HUES48 (cell line): ENCODE data around the gene ZNF580.

Source experiments
- H3K27ac ChIP-seq: one replicate; pipeline ENCODE4 v1.7.0; 2013; ENCODE audit warnings: low read depth, low read length, inconsistent platforms
- H3K27me3 ChIP-seq: 2 replicates; pipeline ENCODE4 v1.6.1; 2013; ENCODE audit warnings: mild to moderate bottlenecking, low read length; ENCODE audit not compliant: control insufficient read depth, insufficient read depth
- H3K36me3 ChIP-seq: 2 replicates; pipeline ENCODE4 v1.6.1; 2013; ENCODE audit warnings: low read length; ENCODE audit not compliant: control insufficient read depth, insufficient read depth
- H3K4me1 ChIP-seq: 2 replicates; pipeline ENCODE4 v1.6.1; 2013; ENCODE audit warnings: mild to moderate bottlenecking, low read length; ENCODE audit not compliant: control insufficient read depth, insufficient read depth
- H3K4me3 ChIP-seq: 2 replicates; pipeline ENCODE4 v1.5.1; 2013; ENCODE audit warnings: mild to moderate bottlenecking, low read depth, low read length
- H3K9ac ChIP-seq: 2 replicates; pipeline ENCODE4 v1.6.1; 2013; ENCODE audit warnings: mild to moderate bottlenecking, low read depth, low read length, moderate library complexity
- H3K9me3 ChIP-seq: 2 replicates; pipeline ENCODE4 v1.6.1; 2013; ENCODE audit warnings: low read length; ENCODE audit not compliant: control insufficient read depth, insufficient read depth

Gene ZNF580

DNA sequence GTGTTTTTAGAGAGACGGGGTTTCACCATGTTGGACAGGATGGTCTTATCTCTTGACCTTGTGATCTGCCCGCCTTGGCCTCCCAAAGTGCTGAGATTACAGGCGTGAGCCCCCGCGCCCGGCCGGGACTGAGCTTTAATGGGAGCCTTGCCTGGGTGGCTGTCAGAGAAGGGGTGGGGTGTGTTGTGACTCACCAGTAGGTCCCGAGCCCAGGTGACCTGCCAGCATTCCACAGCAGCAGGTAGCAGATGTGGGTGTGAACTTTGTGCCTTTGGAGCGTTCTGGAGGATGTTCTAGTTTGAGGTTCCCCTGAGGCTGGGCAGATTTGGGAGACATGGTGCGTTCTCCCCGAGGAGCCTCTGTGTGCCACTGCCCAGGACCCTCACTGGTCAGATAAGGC is 27.2 kb downstream of the ZNF580 start:
- Histone ChIP-seq H3K4me1 (peaks cover 7% of the 10 kb centered on the region), H3K4me3 (no peak overlapping the region), H3K9ac (no peak overlapping the region), H3K27ac (no peak overlapping the region), H3K27me3 (no peaks in the 10 kb centered on the region), H3K9me3 (no peaks in the 10 kb centered on the region), H3K36me3 (peaks cover 82% of the 10 kb centered on the region)

DNA sequence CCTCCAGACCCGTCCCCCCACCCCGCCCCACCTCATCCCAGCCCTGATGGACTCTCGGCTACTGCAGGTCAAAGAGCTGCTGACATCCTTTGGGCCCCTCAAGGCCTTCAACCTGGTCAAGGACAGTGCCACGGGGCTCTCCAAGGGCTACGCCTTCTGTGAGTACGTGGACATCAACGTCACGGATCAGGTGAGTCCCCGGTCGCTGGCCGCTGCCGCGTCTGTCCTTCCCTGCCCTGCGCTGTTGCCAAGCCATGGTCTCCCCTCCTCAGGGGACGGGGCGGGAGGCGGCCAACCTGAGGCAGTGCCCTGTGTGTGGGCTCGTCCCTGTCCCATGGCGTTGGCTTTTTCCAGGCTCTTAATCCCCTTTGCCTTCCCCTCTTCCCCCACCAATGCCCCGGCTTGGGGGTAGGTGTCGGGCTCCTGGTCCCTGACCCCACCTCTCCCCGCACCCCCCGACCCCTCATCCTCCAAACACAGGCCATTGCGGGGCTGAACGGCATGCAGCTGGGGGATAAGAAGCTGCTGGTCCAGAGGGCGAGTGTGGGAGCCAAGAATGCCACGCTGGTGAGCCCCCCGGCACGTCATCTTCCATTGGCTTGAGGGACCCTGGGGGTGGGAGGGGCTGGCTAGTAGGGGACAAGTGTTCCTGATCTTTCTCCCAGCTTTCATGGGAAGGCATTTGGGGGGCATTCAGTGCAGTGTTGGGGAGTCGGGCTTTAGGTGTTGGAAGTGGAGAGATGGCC is 28.0 kb downstream of the ZNF580 start:
- H3K27me3 ChIP-seq: no peaks in the 10 kb centered on the region
- H3K36me3 ChIP-seq: peaks cover 79% of the 10 kb centered on the region
- H3K9me3 ChIP-seq: no peaks in the 10 kb centered on the region
- no peak overlapping the region for H3K4me3 ChIP-seq
- no peak overlapping the region for H3K27ac ChIP-seq
- H3K9ac ChIP-seq: no peak overlapping the region
- peaks cover 12% of the 10 kb centered on the region for H3K4me1 ChIP-seq

DNA sequence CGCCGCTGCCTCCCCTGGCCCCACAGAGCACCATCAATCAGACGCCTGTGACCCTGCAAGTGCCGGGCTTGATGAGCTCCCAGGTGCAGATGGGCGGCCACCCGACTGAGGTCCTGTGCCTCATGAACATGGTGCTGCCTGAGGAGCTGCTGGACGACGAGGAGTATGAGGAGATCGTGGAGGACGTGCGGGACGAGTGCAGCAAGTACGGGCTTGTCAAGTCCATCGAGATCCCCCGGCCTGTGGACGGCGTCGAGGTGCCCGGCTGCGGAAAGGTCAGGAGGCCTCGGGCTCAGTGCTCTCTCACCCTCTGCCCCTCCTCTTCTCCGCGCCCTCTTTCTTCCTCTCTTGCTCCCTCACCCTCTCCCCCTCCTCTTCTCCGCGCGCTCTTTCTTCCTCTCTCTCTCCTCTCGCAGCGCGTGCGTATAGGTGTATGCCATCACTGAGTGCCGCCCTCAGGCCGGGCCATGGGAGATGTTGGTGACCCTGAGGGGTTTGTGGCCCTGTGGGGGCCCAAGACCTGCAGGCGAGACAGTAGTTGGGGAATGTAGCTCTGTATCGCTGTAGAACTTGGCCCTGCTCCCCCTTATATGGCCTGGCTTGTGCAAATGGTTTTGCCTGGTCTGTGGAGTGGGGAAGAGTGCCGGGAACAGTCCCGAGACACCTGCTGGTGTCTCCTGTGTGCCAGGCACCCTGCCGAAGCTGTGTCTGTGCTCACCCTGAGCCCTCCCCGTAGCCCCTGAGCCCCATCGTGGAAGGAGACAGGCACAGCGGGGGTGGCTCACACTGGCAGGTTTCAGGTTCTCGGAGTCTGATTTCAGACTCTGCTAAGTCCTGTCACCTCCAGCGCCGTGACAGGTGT is 28.8 kb downstream of the ZNF580 start:
- Histone ChIP-seq H3K9ac (no peak overlapping the region), H3K27ac (no peak overlapping the region), H3K4me3 (no peak overlapping the region), H3K36me3 (peaks cover 71% of the 10 kb centered on the region), H3K4me1 (peaks cover 12% of the 10 kb centered on the region), H3K27me3 (no peaks in the 10 kb centered on the region), H3K9me3 (no peaks in the 10 kb centered on the region)

DNA sequence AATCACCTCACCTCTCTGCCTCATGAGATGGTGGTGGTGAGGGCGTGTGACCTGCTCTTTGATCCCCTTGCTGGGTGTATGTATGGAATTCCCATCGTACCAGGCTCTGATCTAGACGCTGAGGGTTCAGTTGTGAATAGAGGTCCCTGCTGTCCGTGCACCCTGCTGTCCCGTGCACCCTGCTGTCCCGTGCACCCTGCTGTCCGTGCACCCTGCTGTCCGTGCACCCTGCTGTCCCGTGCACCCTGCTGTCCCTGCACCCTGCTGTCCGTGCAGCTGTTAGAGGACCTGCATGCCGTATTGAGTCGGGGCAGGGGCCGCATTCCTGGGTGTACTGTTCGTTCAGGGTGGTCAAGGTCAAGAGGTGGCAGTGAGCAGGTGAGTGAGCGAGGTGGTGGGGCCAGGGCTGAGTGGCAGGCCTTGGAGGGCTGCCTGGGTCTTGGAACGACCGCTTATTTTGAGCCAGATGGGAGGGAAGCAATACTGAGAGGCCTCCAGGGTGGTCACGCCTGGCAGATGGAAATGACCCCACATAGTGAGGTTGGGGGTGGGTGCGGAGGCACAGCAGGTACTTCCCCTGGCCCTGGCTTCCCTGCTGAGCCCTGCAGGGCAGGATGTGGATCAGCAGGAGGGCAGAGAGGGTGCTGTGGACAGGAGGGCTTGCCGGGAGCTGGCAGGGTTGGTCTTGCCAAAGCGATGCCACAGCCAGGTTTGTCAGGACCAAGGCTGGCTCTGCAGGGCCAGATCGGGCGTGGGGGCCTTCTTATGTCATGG is 29.7 kb downstream of the ZNF580 start:
- Histone ChIP-seq H3K4me1 (peaks cover 12% of the 10 kb centered on the region), H3K4me3 (no peak overlapping the region), H3K36me3 (peaks cover 66% of the 10 kb centered on the region), H3K27me3 (no peaks in the 10 kb centered on the region), H3K9ac (no peak overlapping the region), H3K9me3 (no peaks in the 10 kb centered on the region), H3K27ac (no peak overlapping the region)

DNA sequence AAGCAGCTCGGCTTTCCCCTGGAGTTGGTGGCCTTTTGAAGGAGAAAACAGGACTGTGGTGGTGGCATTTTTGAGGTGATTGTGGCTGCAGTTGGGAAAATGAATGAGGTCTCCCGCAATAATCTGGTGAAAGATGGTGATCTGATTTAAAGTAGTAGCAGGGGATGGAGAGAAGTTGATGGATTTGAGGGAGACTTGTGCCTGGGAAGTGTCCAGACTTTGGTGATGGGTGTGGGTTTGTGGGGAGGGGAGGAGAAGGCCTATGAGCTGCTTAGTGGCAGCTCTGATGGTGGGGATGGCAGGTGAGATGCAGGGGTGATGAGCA is 30.2 kb downstream of the ZNF580 start:
- Histone ChIP-seq H3K9ac (no peak overlapping the region), H3K36me3 (peaks cover 62% of the 10 kb centered on the region), H3K9me3 (no peaks in the 10 kb centered on the region), H3K27ac (no peak overlapping the region), H3K4me1 (peaks cover 14% of the 10 kb centered on the region), H3K4me3 (no peak overlapping the region), H3K27me3 (no peaks in the 10 kb centered on the region)

DNA sequence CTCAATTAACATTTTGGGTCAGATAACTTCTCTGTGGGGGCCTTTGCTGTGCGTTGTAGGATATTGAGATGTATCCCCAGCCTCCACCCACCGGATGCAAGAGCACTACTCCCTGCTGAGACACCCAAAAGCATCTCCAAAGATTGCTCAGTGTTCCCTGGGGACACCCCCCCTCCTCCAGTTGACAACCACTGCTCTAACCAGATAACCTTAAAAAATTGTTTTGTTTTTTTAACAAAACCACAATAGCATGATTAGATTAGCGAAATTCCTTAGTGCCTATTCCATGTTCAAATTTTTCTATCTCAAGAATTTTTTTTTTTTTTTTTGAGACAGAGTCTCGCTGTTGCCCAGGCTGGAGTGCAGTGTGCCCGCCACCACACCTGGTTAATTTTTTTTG is 31.6 kb downstream of the ZNF580 start:
- Histone ChIP-seq H3K9ac (no peak overlapping the region), H3K27me3 (no peaks in the 10 kb centered on the region), H3K4me3 (no peak overlapping the region), H3K27ac (no peak overlapping the region), H3K4me1 (peaks cover 22% of the 10 kb centered on the region), H3K36me3 (peaks cover 52% of the 10 kb centered on the region), H3K9me3 (no peaks in the 10 kb centered on the region)

DNA sequence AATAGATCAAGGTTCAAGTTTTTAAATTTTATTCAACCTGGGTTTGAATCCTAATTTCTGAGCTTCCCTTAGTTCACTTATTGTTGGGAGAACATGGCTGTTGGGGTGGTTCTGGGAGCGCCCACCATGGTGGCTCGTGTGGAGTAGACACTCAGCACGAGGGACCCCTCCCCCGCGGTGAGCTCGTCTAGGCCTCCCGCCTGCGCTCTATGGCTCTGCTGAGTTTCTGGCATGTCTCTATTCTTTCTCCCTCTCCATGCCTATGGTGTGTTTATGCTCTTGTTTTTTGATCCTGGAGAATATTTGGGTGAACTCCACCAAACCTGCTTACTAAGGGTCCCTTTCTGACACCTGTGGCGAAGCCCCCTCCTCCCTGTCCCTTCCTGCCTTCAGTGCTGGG is 32.7 kb downstream of the ZNF580 start:
- Histone ChIP-seq H3K4me3 (no peak overlapping the region; the same call in 1 of the 2 replicates), H3K9me3 (no peaks in the 10 kb centered on the region), H3K4me1 (peaks cover 22% of the 10 kb centered on the region), H3K27ac (peak overlapping the region; percentile 73), H3K36me3 (peaks cover 47% of the 10 kb centered on the region), H3K9ac (no peak overlapping the region), H3K27me3 (no peaks in the 10 kb centered on the region)

DNA sequence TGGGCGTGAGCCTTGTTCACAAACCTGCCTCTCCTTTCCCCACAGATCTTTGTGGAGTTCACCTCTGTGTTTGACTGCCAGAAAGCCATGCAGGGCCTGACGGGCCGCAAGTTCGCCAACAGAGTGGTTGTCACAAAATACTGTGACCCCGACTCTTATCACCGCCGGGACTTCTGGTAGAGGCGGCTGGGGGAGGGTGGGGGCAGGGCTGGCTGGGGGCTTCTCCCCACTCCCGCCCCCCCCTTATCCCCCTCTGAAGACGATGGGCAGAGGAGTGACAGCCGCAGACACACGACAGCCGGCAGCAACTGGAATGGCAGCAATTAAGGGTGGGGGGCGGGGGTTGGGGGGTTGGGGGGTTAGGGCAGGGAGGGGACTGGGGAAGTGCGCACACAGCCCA is 33.1 kb downstream of the ZNF580 start:
- Histone ChIP-seq H3K9ac (no peak overlapping the region), H3K27me3 (no peaks in the 10 kb centered on the region), H3K36me3 (peaks cover 47% of the 10 kb centered on the region), H3K4me3 (peak overlapping the region; percentile 97), H3K4me1 (peaks cover 22% of the 10 kb centered on the region), H3K9me3 (no peaks in the 10 kb centered on the region), H3K27ac (peak overlapping the region; percentile 85)

DNA sequence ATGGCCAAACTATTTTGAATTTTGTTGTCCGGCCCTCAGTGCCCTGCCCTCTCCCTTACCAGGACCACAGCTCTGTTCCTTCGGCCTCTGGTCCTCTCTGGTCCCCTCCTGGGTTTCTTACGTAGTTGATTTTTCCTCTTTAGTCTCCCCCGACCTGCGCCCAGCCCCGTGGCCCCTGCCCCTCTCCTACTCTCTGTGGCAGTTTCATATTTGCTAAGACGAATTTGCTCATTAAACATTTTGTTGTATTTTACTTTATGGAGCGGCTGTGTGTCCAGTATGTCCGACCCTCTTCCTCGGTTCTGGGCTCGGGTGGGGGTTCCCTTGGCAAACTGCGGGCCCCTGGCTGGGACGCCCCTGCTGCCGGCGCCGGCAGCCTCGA is 33.6 kb downstream of the ZNF580 start:
- Histone ChIP-seq H3K36me3 (peaks cover 47% of the 10 kb centered on the region), H3K9me3 (no peaks in the 10 kb centered on the region), H3K9ac (peak overlapping the region; percentile 71), H3K27me3 (no peaks in the 10 kb centered on the region), H3K4me3 (peak overlapping the region; percentile 97), H3K4me1 (peaks cover 22% of the 10 kb centered on the region), H3K27ac (peak overlapping the region; percentile 85)

DNA sequence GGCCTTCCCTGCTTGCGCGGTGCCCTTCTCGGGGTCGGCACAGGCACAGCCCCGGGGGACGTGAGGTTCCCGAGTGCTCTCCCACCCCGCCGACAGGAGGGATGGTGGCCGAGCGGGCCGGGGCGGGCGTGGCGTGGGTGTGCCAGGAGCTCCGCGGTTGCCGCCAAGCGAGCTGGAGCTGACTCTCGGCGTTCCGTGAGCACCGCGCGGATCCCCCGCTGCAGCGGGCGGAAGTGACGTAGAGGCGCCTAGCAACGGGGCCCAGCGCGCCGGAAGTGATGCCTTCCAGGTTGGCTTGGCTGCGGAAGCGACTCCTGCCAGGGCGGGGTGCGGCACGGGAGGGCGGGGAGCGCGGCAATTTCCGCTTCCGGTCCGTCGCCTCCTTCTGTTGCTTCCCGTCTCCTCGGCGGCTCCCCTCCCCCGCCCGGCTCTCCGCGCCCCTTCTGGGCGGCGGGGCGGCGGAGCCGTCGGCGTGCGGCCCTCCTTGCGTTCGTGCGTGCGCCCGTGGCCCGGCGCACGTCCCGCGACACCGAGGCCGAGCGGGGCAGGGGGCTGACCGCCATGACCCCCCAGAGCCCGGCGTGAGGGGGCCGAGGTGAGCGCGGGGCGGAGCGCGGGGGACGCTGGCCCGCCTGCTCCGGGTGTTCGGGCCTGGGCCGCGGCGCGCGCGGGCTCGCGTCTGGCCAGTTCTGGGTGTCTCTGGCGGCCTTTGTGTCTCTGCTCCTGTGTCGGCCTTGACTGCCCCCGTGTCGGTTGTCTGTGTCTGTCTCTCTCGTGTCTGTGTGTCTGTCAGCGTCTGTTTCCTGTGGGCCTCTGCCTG is 34.2 kb downstream of the ZNF580 start, which contains the start of gene EPN1:
EPN1 (plus strand) TSS at position 386 of the 820 bp plus-strand sequence. CDS start 3,402 bp downstream, outside the sequence.
- H3K9ac ChIP-seq: peak within 1 kb of the TSS; percentile 86
- peaks cover 22% of the 10 kb centered on the region for H3K4me1 ChIP-seq
- peak within 1 kb of the TSS; percentile 85 for H3K27ac ChIP-seq
- no peaks in the 10 kb centered on the region for H3K9me3 ChIP-seq
- H3K36me3 ChIP-seq: peaks cover 47% of the 10 kb centered on the region
- H3K27me3 ChIP-seq: no peaks in the 10 kb centered on the region
- H3K4me3 ChIP-seq: peak within 1 kb of the TSS; percentile 97
